ENCODE results near the gene PRDX1. TPM values are rescaled to one million over a fixed set of nuclear protein-coding genes. Genes with fewer than 3 reads are reported as not detected.
"Not testable (repeated sequence)": the region's sequence is repeated elsewhere in the genome, so short reads cannot be mapped to it uniquely, and the experiment has no call there.

Gene PRDX1
- total RNA-seq, 1 donor from 2014 or later: 682 TPM

DNA sequence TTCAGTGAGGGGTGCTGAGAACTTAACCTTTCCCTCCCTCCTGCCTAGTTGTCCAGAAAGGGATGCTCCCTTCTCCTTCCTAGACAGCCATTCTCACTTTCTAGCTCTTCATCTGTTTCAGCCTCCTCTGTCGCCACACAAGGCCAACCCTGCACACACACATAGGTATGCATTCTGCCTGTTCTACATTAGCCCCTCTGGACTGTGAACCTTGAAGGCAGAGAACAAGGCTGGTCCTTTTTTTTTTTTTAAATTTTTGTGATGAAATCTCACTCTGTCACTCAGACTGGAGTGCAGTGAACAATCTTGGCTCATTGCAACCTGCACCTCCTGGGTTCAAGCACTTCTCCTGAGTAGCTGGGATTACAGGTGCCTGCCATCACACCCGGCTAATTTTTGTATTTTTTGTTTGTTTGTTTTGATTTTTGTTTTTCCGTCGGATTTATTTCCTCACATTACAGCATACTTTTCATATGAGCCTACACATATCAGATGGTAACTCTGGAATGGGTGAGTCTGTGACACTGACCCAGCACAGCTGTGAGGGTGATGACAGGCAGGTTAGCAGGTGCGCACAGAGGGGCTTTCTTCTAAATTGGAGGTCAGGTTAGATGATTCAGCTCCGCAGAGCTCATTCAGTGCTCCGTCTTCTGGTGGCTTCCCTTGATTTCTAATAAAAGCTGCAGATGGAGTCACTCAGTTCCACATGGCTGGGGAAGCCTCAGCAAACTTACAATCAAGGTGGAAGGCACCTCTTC, 24.0 kb upstream of the PRDX1 start:
- Mint-ChIP-seq H3K27ac (no peak overlapping the region), H3K9me3 (no peaks in the 10 kb centered on the region), H3K4me3 (no peak overlapping the region), H3K27me3 (no peaks in the 10 kb centered on the region), H3K4me1 (peaks cover 32% of the 10 kb centered on the region), H3K36me3 (ENCODE audit: low read depth) (no peaks in the 10 kb centered on the region)
- no peak for DNase-seq
- intact Hi-C loops (cut with micrococcal nuclease): no loop called here

DNA sequence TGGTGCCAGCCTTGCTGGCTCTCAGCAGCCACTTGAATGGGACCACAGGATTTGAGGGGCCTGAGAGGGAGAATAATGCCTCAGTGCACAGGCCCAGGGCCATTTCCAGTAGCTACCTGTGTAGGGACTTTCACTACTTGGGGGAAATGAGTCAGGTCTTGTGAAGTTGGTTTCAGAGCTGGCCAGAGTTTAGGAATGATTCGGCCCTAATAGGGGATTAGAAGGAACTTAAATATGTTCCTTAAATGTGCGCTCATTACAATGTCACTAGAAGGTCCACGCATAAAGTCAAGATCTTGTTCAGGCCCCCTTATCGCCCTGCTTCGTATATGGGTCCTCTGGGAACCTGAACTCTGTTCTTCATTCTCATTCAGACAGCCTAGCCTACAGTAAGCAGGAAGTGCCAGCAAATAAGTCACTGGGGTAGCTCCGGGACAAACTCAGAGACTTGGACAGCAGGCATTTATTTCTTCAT, 23.4 kb upstream of the PRDX1 start:
- Mint-ChIP-seq H3K4me1 (peaks cover 31% of the 10 kb centered on the region), H3K36me3 (ENCODE audit: low read depth) (no peaks in the 10 kb centered on the region), H3K4me3 (peak overlapping the region; percentile 47), H3K27me3 (no peaks in the 10 kb centered on the region), H3K9me3 (no peaks in the 10 kb centered on the region), H3K27ac (no peak overlapping the region)
- DNase-seq: peak; percentile 66
- intact Hi-C loops (cut with micrococcal nuclease): no loop called here

DNA sequence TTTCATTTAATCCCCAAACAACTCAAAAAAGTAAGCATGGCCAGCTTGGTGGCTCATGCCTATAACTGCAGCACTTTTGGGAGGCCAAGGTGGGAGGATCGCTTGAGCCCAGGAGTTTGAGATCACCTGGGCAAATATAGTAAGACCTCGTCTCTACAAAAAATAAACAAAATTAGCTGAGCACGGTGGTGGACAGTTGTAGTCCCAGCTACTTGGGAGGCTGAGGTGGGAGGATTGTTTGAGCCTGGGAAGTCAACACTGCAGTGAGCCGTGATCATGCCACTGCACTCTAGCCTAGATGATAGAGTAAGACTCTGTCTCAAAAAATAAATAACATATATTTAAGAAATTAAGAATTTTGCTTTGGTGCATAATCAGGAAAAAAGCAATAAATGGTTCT, 22.8 kb upstream of the PRDX1 start:
- intact Hi-C loops (cut with micrococcal nuclease): loop anchor here (1.0 kb wide), 2 partner anchors 22 to 823 kb away; no protein-coding TSS in a partner anchor
- Mint-ChIP-seq H3K27me3 (no peaks in the 10 kb centered on the region), H3K9me3 (no peaks in the 10 kb centered on the region), H3K4me1 (peaks cover 31% of the 10 kb centered on the region), H3K36me3 (ENCODE audit: low read depth) (no peaks in the 10 kb centered on the region), H3K27ac (no peak overlapping the region), H3K4me3 (peak overlapping the region; percentile 76)
- DNase-seq: no peak

DNA sequence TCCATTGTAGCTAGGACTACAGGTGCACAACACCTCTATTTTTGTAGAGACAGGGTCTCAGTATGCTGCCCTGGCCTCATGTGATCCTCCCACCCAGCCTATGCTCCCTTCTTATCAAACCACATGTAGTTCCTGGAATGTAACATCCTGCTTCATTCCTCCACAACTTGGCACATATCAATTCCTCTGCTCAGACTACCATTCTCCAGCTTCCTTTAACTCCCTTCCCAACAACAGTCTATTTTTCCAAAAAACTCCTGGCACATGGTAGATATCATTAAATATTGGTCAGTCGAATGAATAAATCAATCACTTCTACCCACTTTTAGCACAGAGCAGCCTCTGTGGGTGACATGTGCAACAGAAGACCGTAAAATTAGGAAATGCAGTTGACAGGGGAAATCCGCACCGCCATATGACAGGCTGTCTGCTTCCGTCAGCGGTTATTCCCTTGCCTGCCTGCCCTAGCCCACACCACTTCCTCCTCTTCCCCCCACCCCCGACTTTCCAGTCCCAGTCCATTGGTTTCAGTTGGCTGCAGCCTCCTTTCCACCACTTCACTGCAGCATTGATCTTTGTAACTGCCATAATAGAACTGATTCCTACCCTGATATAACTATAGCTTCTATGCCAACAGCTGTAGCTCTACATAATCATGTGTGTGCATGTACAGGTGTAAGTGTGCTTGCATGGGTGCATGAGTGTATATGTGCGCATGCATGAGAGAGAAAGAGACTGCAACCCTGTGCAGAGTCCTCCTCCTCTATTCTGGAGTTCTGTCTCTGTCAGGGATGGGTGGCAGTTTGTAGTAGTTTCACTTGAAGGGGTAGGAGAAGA, 22.1 kb upstream of the PRDX1 start:
- intact Hi-C loops (cut with micrococcal nuclease): loop anchor here (1.0 kb wide), 2 partner anchors 21 to 822 kb away; no protein-coding TSS in a partner anchor
- peak; percentile 91 for DNase-seq
- peaks cover 31% of the 10 kb centered on the region for H3K4me1 Mint-ChIP-seq
- H3K9me3 Mint-ChIP-seq: no peaks in the 10 kb centered on the region
- H3K36me3 Mint-ChIP-seq (ENCODE audit: low read depth): no peaks in the 10 kb centered on the region
- peak overlapping the region; percentile 76 for H3K4me3 Mint-ChIP-seq
- no peaks in the 10 kb centered on the region for H3K27me3 Mint-ChIP-seq
- H3K27ac Mint-ChIP-seq: peak overlapping the region; percentile 87

- no peak for DNase-seq
- peaks cover 31% of the 10 kb centered on the region for H3K4me1 Mint-ChIP-seq
- no peak overlapping the region for H3K4me3 Mint-ChIP-seq
- no peaks in the 10 kb centered on the region for H3K27me3 Mint-ChIP-seq
- intact Hi-C loops (cut with micrococcal nuclease): no loop called here
- H3K27ac Mint-ChIP-seq: no peak overlapping the region
- H3K36me3 Mint-ChIP-seq (ENCODE audit: low read depth): no peaks in the 10 kb centered on the region
- H3K9me3 Mint-ChIP-seq: no peaks in the 10 kb centered on the region
These were observed 20.9 kb upstream of the PRDX1 start for GRCh38 chr1:45542591-45542990.

GRCh38 chr1:45541193-45541592, 19.5 kb upstream of the PRDX1 start:
- H3K36me3 Mint-ChIP-seq (ENCODE audit: low read depth): no peaks in the 10 kb centered on the region
- intact Hi-C loops (cut with micrococcal nuclease): no loop called here
- peaks cover under 1% of the 10 kb centered on the region for H3K27me3 Mint-ChIP-seq
- DNase-seq: no peak
- peaks cover 41% of the 10 kb centered on the region for H3K4me1 Mint-ChIP-seq
- H3K9me3 Mint-ChIP-seq: no peaks in the 10 kb centered on the region
- H3K4me3 Mint-ChIP-seq: no peak overlapping the region
- H3K27ac Mint-ChIP-seq: peak overlapping the region; percentile 27

DNA sequence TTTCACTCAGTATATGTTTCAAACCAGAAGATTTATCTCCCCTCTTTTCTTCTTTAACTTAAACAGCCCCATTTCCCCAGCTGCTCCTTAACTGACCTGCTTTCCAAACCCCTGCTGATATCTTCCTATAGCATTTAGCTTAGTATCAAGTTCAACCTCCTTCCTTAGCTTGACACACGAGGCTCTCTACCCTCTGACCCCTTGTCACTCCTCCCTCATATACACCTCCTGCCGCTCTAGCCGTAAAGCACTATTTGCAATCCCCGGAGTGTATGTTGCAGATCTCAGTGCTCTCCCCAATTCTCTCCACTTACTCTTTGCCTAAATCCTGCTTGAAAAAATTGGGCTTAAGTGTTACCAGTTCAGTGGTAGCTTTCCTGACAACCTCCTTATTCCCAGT, 15.2 kb upstream of the PRDX1 start:
- intact Hi-C loops (cut with micrococcal nuclease): no loop called here
- DNase-seq: no peak
- peaks cover 2% of the 10 kb centered on the region for H3K27me3 Mint-ChIP-seq
- no peak overlapping the region for H3K4me3 Mint-ChIP-seq
- peaks cover 17% of the 10 kb centered on the region for H3K4me1 Mint-ChIP-seq
- H3K36me3 Mint-ChIP-seq (ENCODE audit: low read depth): no peaks in the 10 kb centered on the region
- H3K9me3 Mint-ChIP-seq: no peaks in the 10 kb centered on the region
- H3K27ac Mint-ChIP-seq: no peak overlapping the region

- H3K4me1 Mint-ChIP-seq: peaks cover 19% of the 10 kb centered on the region
These were observed 14.5 kb upstream of the PRDX1 start for GRCh38 chr1:45535988-45536766.

GRCh38 chr1:45531873-45532272, 10.2 kb upstream of the PRDX1 start:
- no peaks in the 10 kb centered on the region for H3K9me3 Mint-ChIP-seq
- peaks cover 12% of the 10 kb centered on the region for H3K4me1 Mint-ChIP-seq
- DNase-seq: no peak
- H3K4me3 Mint-ChIP-seq: no peak overlapping the region
- intact Hi-C loops (cut with micrococcal nuclease): no loop called here
- no peaks in the 10 kb centered on the region for H3K36me3 Mint-ChIP-seq (ENCODE audit: low read depth)
- no peak overlapping the region for H3K27ac Mint-ChIP-seq
- peaks cover 3% of the 10 kb centered on the region for H3K27me3 Mint-ChIP-seq

More at GRCh38 chr1:45535988-45536766, 14.5 kb upstream of the PRDX1 start:
- Mint-ChIP-seq H3K9me3 (no peaks in the 10 kb centered on the region), H3K27me3 (peaks cover 3% of the 10 kb centered on the region), H3K36me3 (ENCODE audit: low read depth) (no peaks in the 10 kb centered on the region), H3K4me3 (no peak overlapping the region), H3K27ac (no peak overlapping the region)
- DNase-seq: no peak
- intact Hi-C loops (cut with micrococcal nuclease): no loop called here

- Mint-ChIP-seq H3K36me3 (ENCODE audit: low read depth) (no peaks in the 10 kb centered on the region), H3K9me3 (no peaks in the 10 kb centered on the region), H3K27ac (no peak overlapping the region), H3K27me3 (peaks cover 5% of the 10 kb centered on the region), H3K4me3 (no peak overlapping the region), H3K4me1 (peaks cover 5% of the 10 kb centered on the region)
- no peak for DNase-seq
- intact Hi-C loops (cut with micrococcal nuclease): no loop called here
These were observed 9.0 kb upstream of the PRDX1 start for GRCh38 chr1:45530632-45531135.

DNA sequence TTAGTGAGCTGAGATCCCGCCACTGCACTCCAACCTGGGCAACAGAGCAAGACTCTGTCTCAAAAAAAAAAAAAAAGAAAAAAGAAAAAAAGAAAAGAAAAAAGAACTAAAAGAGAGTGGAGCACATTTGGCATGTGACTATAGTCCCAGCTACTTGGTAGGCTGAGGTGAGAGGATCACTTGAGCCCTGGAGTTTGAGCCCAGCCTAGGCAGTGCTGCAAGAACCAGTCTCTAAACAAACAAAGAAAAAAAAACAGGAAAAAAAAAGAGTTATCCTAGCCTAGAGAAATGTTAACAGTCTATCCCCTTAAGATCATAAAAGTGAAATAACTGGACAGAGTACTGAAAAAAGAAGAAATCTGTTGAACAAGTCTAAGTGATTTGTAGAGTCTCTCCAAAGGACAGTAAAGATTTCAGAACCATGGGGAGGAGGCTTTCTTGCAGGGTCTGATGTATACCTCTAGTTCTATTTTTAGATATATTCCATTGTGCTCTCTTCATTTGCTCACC, 4.5 kb upstream of the PRDX1 start:
- Mint-ChIP-seq H3K36me3 (ENCODE audit: low read depth) (no peaks in the 10 kb centered on the region), H3K27ac (no peak overlapping the region), H3K4me3 (no peak overlapping the region), H3K27me3 (peaks cover 3% of the 10 kb centered on the region), H3K4me1 (peaks cover 19% of the 10 kb centered on the region), H3K9me3 (no peaks in the 10 kb centered on the region)
- no peak for DNase-seq
- intact Hi-C loops (cut with micrococcal nuclease): no loop called here

GRCh38 chr1:45523975-45524374, 2.3 kb upstream of the PRDX1 start:
- H3K9me3 Mint-ChIP-seq; H3K4me3 Mint-ChIP-seq; intact Hi-C loops (cut with micrococcal nuclease); H3K27me3 Mint-ChIP-seq; H3K27ac Mint-ChIP-seq; DNase-seq: not testable (repeated sequence)
- Mint-ChIP-seq H3K4me1 (peaks cover 26% of the 10 kb centered on the region), H3K36me3 (ENCODE audit: low read depth) (peaks cover 10% of the 10 kb centered on the region)

DNA sequence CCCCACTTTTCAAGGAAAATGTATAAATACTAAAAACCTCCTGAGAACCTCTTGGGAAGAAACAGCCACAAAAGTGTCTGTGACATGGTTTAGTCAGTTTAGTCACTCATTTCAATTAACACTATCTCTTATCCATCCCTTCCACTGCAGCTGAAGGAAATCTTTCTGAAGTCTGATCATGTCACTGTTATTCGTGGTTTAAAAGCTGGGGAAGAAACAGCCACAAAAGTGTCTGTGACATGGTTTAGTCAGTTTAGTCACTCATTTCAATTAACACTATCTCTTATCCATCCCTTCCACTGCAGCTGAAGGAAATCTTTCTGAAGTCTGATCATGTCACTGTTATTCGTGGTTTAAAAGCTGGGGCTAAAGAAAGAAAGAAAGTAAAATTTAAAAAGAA, 1.8 kb upstream of the PRDX1 start:
- H3K9me3 Mint-ChIP-seq; DNase-seq; H3K27me3 Mint-ChIP-seq; intact Hi-C loops (cut with micrococcal nuclease): not testable (repeated sequence)
- Mint-ChIP-seq H3K4me1 (peaks cover 30% of the 10 kb centered on the region), H3K27ac (peak overlapping the region; percentile 57), H3K4me3 (peak overlapping the region; percentile 3), H3K36me3 (ENCODE audit: low read depth) (peaks cover 15% of the 10 kb centered on the region)

All from activated CD4-positive, alpha-beta T cell treated with anti-CD3 and anti-CD28 coated beads, Interleukin-2, amount 10 ng/mL, durations not matched to agents 24 days and 14 days (primary cell).